Measurements from ENCODE around the gene ARMC2. TPM values are rescaled to one million over a fixed set of nuclear protein-coding genes. Genes with fewer than 3 reads are reported as not detected.
"Not testable (repeated sequence)": the region's sequence is repeated elsewhere in the genome, so short reads cannot be mapped to it uniquely, and the experiment has no call there.

ARMC2 gene
- total and polyA plus RNA-seq, 2 donors (not counting 1 experiment from before 2014, with no cell fraction given) = 4.8 to 9.9 TPM

GRCh38 chr6:108927927-108928326 lies 79.7 kb downstream of the ARMC2 start:
- H3K4me2 ChIP-seq (replicated peaks; ENCODE audit: low read depth, low read length, poor library complexity, severe bottlenecking) = no peak overlapping the region
- DNase-seq (no peak), ATAC-seq (ENCODE audit: low read depth) (no peak)
- peaks cover 0 to 14% (median 0%) of the 10 kb centered on the region in 3 donors for H3K9me3 ChIP-seq (ENCODE audit: control extremely low read depth in 1 of 3, control insufficient read depth in 2 of 3, insufficient read depth in 1 of 3, low read length in 2 of 3)
- CTCF ChIA-PET = interaction anchor here (0.6 kb wide), 1 partner anchor 1592 kb away, joined by 5 read pairs; no protein-coding TSS in a partner anchor
- Mint-ChIP-seq H3K4me1 (peaks cover 8% of the 10 kb centered on the region), H3K27me3 (no peaks in the 10 kb centered on the region), H3K27ac (no peak overlapping the region), H3K4me3 (no peak overlapping the region), H3K9me3 (ENCODE audit: insufficient read depth) (peaks cover 3% of the 10 kb centered on the region)
- no peaks in the 10 kb centered on the region for H3K79me2 ChIP-seq (ENCODE audit: control insufficient read depth, insufficient read depth, low read length)
- H3K4me1 ChIP-seq (ENCODE audit: control insufficient read depth in 2 of 2, insufficient read depth in 2 of 2, low read length in 2 of 2) = peaks cover 6 to 13% of the 10 kb centered on the region in 2 donors
- 92% methylated on average over 4 of the region's 5 CpGs for WGBS (ENCODE audit: insufficient coverage)
- TF ChIP-seq EZH2 (IDR thresholded peaks at IDR 0.05; ENCODE audit: borderline replicate concordance, insufficient read depth, low read depth, low read length, poor library complexity, severe bottlenecking) = no peak
- no peak for TF ChIP-seq CTCF (IDR thresholded peaks at IDR 0.05)
- POLR2A ChIA-PET = no interaction called here
- H3K9ac ChIP-seq (ENCODE audit: low read length) = no peak overlapping the region
- no peak overlapping the region for H3K4me3 ChIP-seq (ENCODE audit: control extremely low read depth in 1 of 5, extremely low read depth in 1 of 5, insufficient read depth in 1 of 5, low read depth in 2 of 5, low read length in 4 of 5)
- intact Hi-C loops (cut with micrococcal nuclease) = no loop called here
- H3K36me3 ChIP-seq (replicated peaks in 1 of 2; ENCODE audit: control extremely low read depth in 1 of 2, control insufficient read depth in 1 of 2, extremely low read depth in 1 of 2, insufficient read depth in 2 of 2, low read length in 1 of 2) = no peaks in the 10 kb centered on the region
- H3K27me3 ChIP-seq (replicated peaks in 1 of 4; ENCODE audit: control extremely low read depth in 1 of 4, control insufficient read depth in 3 of 4, insufficient read depth in 4 of 4, low read length in 3 of 4) = no peaks in the 10 kb centered on the region
- no peak overlapping the region for H3K27ac ChIP-seq (ENCODE audit: low read length in 2 of 2)
- H2AFZ ChIP-seq (ENCODE audit: insufficient read depth, low read depth, low read length, poor library complexity, severe bottlenecking) = no peak overlapping the region
- no peaks in the 10 kb centered on the region for H4K20me1 ChIP-seq (ENCODE audit: control insufficient read depth, insufficient read depth, low read length, poor library complexity, severe bottlenecking)

GRCh38 chr6:108928650-108929049 lies 80.4 kb downstream of the ARMC2 start:
- ChIA-PET CTCF (no interaction called here), POLR2A (no interaction called here)
- no peak overlapping the region for H3K27ac Mint-ChIP-seq
- Histone ChIP-seq H3K27ac (ENCODE audit: low read length in 2 of 2) (no peak overlapping the region), H2AFZ (ENCODE audit: insufficient read depth, low read depth, low read length, poor library complexity, severe bottlenecking) (no peak overlapping the region), H4K20me1 (ENCODE audit: control insufficient read depth, insufficient read depth, low read length, poor library complexity, severe bottlenecking) (no peaks in the 10 kb centered on the region), H3K9me3 (ENCODE audit: control extremely low read depth in 1 of 3, control insufficient read depth in 2 of 3, insufficient read depth in 1 of 3, low read length in 2 of 3) (peaks cover 0 to 12% (median 0%) of the 10 kb centered on the region in 3 donors), H3K4me3 (ENCODE audit: control extremely low read depth in 1 of 5, extremely low read depth in 1 of 5, insufficient read depth in 1 of 5, low read depth in 2 of 5, low read length in 4 of 5) (no peak overlapping the region), H3K27me3 (replicated peaks in 1 of 4; ENCODE audit: control extremely low read depth in 1 of 4, control insufficient read depth in 3 of 4, insufficient read depth in 4 of 4, low read length in 3 of 4) (no peaks in the 10 kb centered on the region), H3K79me2 (ENCODE audit: control insufficient read depth, insufficient read depth, low read length) (no peaks in the 10 kb centered on the region), H3K4me1 (ENCODE audit: control insufficient read depth in 2 of 2, insufficient read depth in 2 of 2, low read length in 2 of 2) (peaks cover 6 to 10% of the 10 kb centered on the region in 2 donors), H3K4me2 (replicated peaks; ENCODE audit: low read depth, low read length, poor library complexity, severe bottlenecking) (no peak overlapping the region), H3K36me3 (replicated peaks in 1 of 2; ENCODE audit: control extremely low read depth in 1 of 2, control insufficient read depth in 1 of 2, extremely low read depth in 1 of 2, insufficient read depth in 2 of 2, low read length in 1 of 2) (no peaks in the 10 kb centered on the region), H3K9ac (ENCODE audit: low read length) (no peak overlapping the region)
- WGBS (ENCODE audit: insufficient coverage) = 86% methylated on average over 1 of the region's 4 CpGs
- intact Hi-C loops (cut with micrococcal nuclease) = no loop called here
- DNase-seq (no peak), ATAC-seq (ENCODE audit: low read depth) (no peak)
- no peak overlapping the region for H3K4me3 Mint-ChIP-seq
- no peaks in the 10 kb centered on the region for H3K27me3 Mint-ChIP-seq
- H3K4me1 Mint-ChIP-seq = peaks cover 14% of the 10 kb centered on the region
- no peak for TF ChIP-seq CTCF (IDR thresholded peaks at IDR 0.05)
- TF ChIP-seq EZH2 (IDR thresholded peaks at IDR 0.05; ENCODE audit: borderline replicate concordance, insufficient read depth, low read depth, low read length, poor library complexity, severe bottlenecking) = no peak
- peaks cover 3% of the 10 kb centered on the region for H3K9me3 Mint-ChIP-seq (ENCODE audit: insufficient read depth)

GRCh38 chr6:108931090-108931489 lies 82.9 kb downstream of the ARMC2 start:
- intact Hi-C loops (cut with micrococcal nuclease); CTCF ChIA-PET; H3K9me3 ChIP-seq (ENCODE audit: control extremely low read depth in 1 of 3, control insufficient read depth in 2 of 3, insufficient read depth in 1 of 3, low read length in 2 of 3); H3K27me3 Mint-ChIP-seq; H2AFZ ChIP-seq (ENCODE audit: insufficient read depth, low read depth, low read length, poor library complexity, severe bottlenecking); H3K4me2 ChIP-seq (replicated peaks; ENCODE audit: low read depth, low read length, poor library complexity, severe bottlenecking); H3K4me3 ChIP-seq (ENCODE audit: control extremely low read depth in 1 of 5, extremely low read depth in 1 of 5, insufficient read depth in 1 of 5, low read depth in 2 of 5, low read length in 4 of 5); H3K4me1 Mint-ChIP-seq; H3K9ac ChIP-seq (ENCODE audit: low read length); POLR2A ChIA-PET; H3K36me3 ChIP-seq (replicated peaks in 1 of 2; ENCODE audit: control extremely low read depth in 1 of 2, control insufficient read depth in 1 of 2, extremely low read depth in 1 of 2, insufficient read depth in 2 of 2, low read length in 1 of 2); DNase-seq; H3K27me3 ChIP-seq (replicated peaks in 1 of 4; ENCODE audit: control extremely low read depth in 1 of 4, control insufficient read depth in 3 of 4, insufficient read depth in 4 of 4, low read length in 3 of 4); ATAC-seq (ENCODE audit: low read depth); H4K20me1 ChIP-seq (ENCODE audit: control insufficient read depth, insufficient read depth, low read length, poor library complexity, severe bottlenecking); H3K4me1 ChIP-seq (ENCODE audit: control insufficient read depth in 2 of 2, insufficient read depth in 2 of 2, low read length in 2 of 2); H3K4me3 Mint-ChIP-seq; H3K27ac ChIP-seq (ENCODE audit: low read length in 2 of 2); H3K9me3 Mint-ChIP-seq (ENCODE audit: insufficient read depth); H3K27ac Mint-ChIP-seq; H3K79me2 ChIP-seq (ENCODE audit: control insufficient read depth, insufficient read depth, low read length): not testable (repeated sequence)
- no CpG with 5 or more reads among the region's 3 CpGs for WGBS (ENCODE audit: insufficient coverage)

Measured in B cell (primary cell).